SK-N-SH (cell line): ENCODE measurements around the gene NANOS1. TPM values are rescaled to one million over a fixed set of nuclear protein-coding genes. Genes with fewer than 3 reads are reported as not detected.
A peak's percentile ranks its signal among the peaks of the same experiment; 100 is the strongest.

Experiments
- CTCF ChIA-PET: fragments of 300-600, 350-600 bp; formaldehyde crosslinking; extraction: SDS; loops from one replicate; lab custom pipeline; 2021; lab: Yijun Ruan, JAX
- POLR2A ChIA-PET: fragments of 350-600 bp; sonication (Branson Sonifier 250); formaldehyde crosslinking; extraction: SDS; loops from one replicate; lab custom pipeline; 2020; ENCODE audit warnings: antibody characterized with exemption, inconsistent platforms; lab: Yijun Ruan, JAX
- DNase-seq: peaks from one replicate; pipeline ENCODE4 v3.0.0; 2012
- H2AFZ ChIP-seq: fragments of 200-600 bp; sonication (generic); 2 replicates; pipeline ENCODE4 v1.8.1; 2016; ENCODE audit warnings: antibody characterized with exemption, mild to moderate bottlenecking, low read depth
- H3F3A ChIP-seq: fragments of 200-600 bp; sonication (generic); replicated peaks from 2 replicates; pipeline ENCODE3; 2016; ENCODE audit warnings: antibody characterized with exemption, mild to moderate bottlenecking; ENCODE audit not compliant: insufficient read depth
- H3K27ac ChIP-seq, 2 experiments: fragments of 200-500 bp in 1 of 2; fragments of 200-600 bp in 1 of 2; sonication (Bioruptor generic) in 1 of 2; sonication (generic), shearing (Covaris generic) in 1 of 2; 2 replicates each; pipeline versions ENCODE4 v1.5.1 to v1.6.1; 2014 to 2016; ENCODE audit warnings: low read depth in 2 of 2, inconsistent platforms in 1 of 2, low read length in 1 of 2, mild to moderate bottlenecking in 1 of 2, mixed read lengths in 1 of 2
- H3K27me3 ChIP-seq: fragments of 200-600 bp; sonication (generic), shearing (Covaris generic); 2 replicates; pipeline ENCODE4 v1.6.1; 2016; ENCODE audit warnings: mixed run types; ENCODE audit not compliant: insufficient read depth
- H3K36me3 ChIP-seq, 2 experiments: fragments of 200-500 bp in 1 of 2; fragments of 200-600 bp in 1 of 2; sonication (Bioruptor generic) in 1 of 2; sonication (generic) in 1 of 2; replicated peaks in 1 of 2; 2 replicates each; pipeline versions ENCODE3 to v1.5.1; 2014 to 2016; ENCODE audit warnings: low read length in 1 of 2, mild to moderate bottlenecking in 1 of 2; ENCODE audit not compliant: insufficient read depth in 2 of 2, control insufficient read depth in 1 of 2
- H3K4me1 ChIP-seq, 2 experiments: fragments of 200-500 bp in 1 of 2; fragments of 200-600 bp in 1 of 2; sonication (Bioruptor generic) in 1 of 2; sonication (generic), shearing (Covaris generic) in 1 of 2; 2 replicates each; pipeline versions ENCODE4 v1.5.1 to v1.6.1; 2014 to 2016; ENCODE audit warnings: low read depth in 1 of 2, low read length in 1 of 2, mixed run types in 1 of 2; ENCODE audit not compliant: insufficient read depth in 2 of 2, control insufficient read depth in 1 of 2
- H3K4me2 ChIP-seq: fragments of 200-600 bp; sonication (generic), shearing (Covaris generic); 2 replicates; pipeline ENCODE4 v1.6.1; 2017; ENCODE audit warnings: mixed run types
- H3K4me3 ChIP-seq, 2 experiments: fragments of 200-500 bp in 1 of 2; fragments of 200-600 bp in 1 of 2; sonication (Bioruptor generic) in 1 of 2; sonication (generic), shearing (Covaris generic) in 1 of 2; 2 replicates each; pipeline versions ENCODE4 v1.5.1 to v1.8.1; 2014 to 2016; ENCODE audit warnings: low read depth in 2 of 2, inconsistent platforms in 1 of 2, low read length in 1 of 2, mild to moderate bottlenecking in 1 of 2, mixed read lengths in 1 of 2, moderate library complexity in 1 of 2
- H3K79me2 ChIP-seq: fragments of 200-600 bp; sonication (generic); 2 replicates; pipeline ENCODE4 v1.8.1; 2017; ENCODE audit warnings: mild to moderate bottlenecking; ENCODE audit not compliant: insufficient read depth
- H3K9ac ChIP-seq: fragments of 200-600 bp; sonication (generic); 2 replicates; pipeline ENCODE4 v1.6.1; 2017; ENCODE audit warnings: mixed run types
- H3K9me2 ChIP-seq: fragments of 200-600 bp; sonication (generic); 2 replicates; pipeline ENCODE4 v1.6.1; 2017; ENCODE audit warnings: mixed run types
- H3K9me3 ChIP-seq: fragments of 200-600 bp; sonication (generic); 2 replicates; pipeline ENCODE4 v1.6.1; 2017; ENCODE audit warnings: mixed run types, mild to moderate bottlenecking, moderate library complexity
- H4K20me1 ChIP-seq: fragments of 200-600 bp; sonication (generic); 2 replicates; pipeline ENCODE4 v1.6.1; 2017; ENCODE audit warnings: mild to moderate bottlenecking, mixed run types; ENCODE audit not compliant: insufficient read depth
- CHD2 ChIP-seq: fragments of 150-350 bp; IDR thresholded peaks from 2 replicates; pipeline ENCODE4 v1.6.1; 2018; ENCODE audit warnings: low read length; ENCODE audit not compliant: partially characterized antibody
- GABPA ChIP-seq: IDR thresholded peaks from 2 replicates; pipeline ENCODE4 v1.4.0; 2012; ENCODE audit warnings: low read depth, mild to moderate bottlenecking
- JUND ChIP-seq: IDR thresholded peaks from 2 replicates; pipeline ENCODE4 v1.4.0; 2012
- MXI1 ChIP-seq: IDR thresholded peaks from 2 replicates; pipeline ENCODE4 v1.6.1; 2012; ENCODE audit warnings: mild to moderate bottlenecking, low read depth, low read length, improper control_type of control experiment
- RAD21 ChIP-seq: IDR thresholded peaks from 2 replicates; pipeline ENCODE4 v1.6.1; 2012; ENCODE audit warnings: mild to moderate bottlenecking, low read length
- RXRA ChIP-seq: IDR thresholded peaks from 2 replicates; pipeline ENCODE4 v1.4.0; 2012; ENCODE audit warnings: low read depth, mild to moderate bottlenecking, borderline replicate concordance
- SMC3 ChIP-seq: IDR thresholded peaks from 2 replicates; pipeline ENCODE4 v1.6.1; 2012; ENCODE audit warnings: low read depth, low read length, improper control_type of control experiment
- TAF1 ChIP-seq: IDR thresholded peaks from 2 replicates; pipeline ENCODE4 v1.6.1; 2012; ENCODE audit warnings: low read depth, mild to moderate bottlenecking, low read length, moderate library complexity, borderline replicate concordance
- TEAD4 ChIP-seq: IDR thresholded peaks from 2 replicates; pipeline ENCODE4 v1.4.0; 2012; ENCODE audit warnings: mild to moderate bottlenecking, borderline replicate concordance; ENCODE audit not compliant: insufficient read depth
- WGBS: methylation state at CpG from one replicate; pipeline ENCODE4 v1.1.6; 2017; ENCODE audit warnings: low lambda C conversion rate; 5-methylcytosine and 5-hydroxymethylcytosine counted together
- polyA plus RNA-seq, 3 experiments: library from polyadenylated mRNA; depleted of rRNA; stranded (reverse); fragments of >200 nt; gene quantifications; 2 replicates each; pipeline ENCODE4 v1.2.3, GENCODE V29; 2012
- TF ChIP-seq, protein P1 (sequence below): fragments of 150-350 bp; IDR thresholded peaks from 2 replicates; pipeline ENCODE4 v1.6.1; 2017; ENCODE audit warnings: antibody characterized with exemption, low read length, low read depth, borderline replicate concordance
- TF ChIP-seq, protein P2 (sequence below): IDR thresholded peaks from 2 replicates; pipeline ENCODE4 v1.4.0; 2012; ENCODE audit warnings: low read depth, borderline replicate concordance
- TF ChIP-seq, protein P3 (sequence below): IDR thresholded peaks from 2 replicates; pipeline ENCODE4 v1.4.0; 2012; ENCODE audit warnings: low read depth

Gene NANOS1
- polyA plus RNA-seq, 1 of the 3 experiments (the other 2 are of a cell fraction): 0.81 TPM

DNA sequence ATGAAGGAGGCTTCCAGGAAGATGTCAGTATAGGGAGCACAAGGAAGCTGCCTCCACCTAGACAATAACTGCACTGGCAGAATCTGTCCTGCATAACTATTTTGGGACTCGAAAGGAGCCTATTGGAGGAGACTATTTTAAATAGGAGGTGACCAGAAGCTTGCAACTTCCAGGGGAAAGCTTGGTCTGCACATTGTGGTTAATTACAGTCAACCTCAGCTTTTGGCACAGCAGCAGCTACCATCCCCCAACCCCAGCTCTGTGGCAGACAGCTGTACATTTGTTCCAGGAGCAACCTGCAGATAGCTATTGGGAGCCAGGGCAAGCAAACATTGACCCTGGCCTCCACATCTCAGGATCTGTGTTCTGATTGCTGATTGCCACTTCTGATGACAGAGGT lies 46.3 kb upstream of the NANOS1 start:
- no peaks in the 10 kb centered on the region for H4K20me1 ChIP-seq
- H3K36me3 ChIP-seq: no peaks in the 10 kb centered on the region
- CTCF ChIA-PET: no interaction called here
- no peaks in the 10 kb centered on the region for H3F3A ChIP-seq
- no peak for DNase-seq
- no peaks in the 10 kb centered on the region; the same call in 1 of the 2 replicates for H3K27me3 ChIP-seq
- no peak overlapping the region for H2AFZ ChIP-seq
- WGBS: 32% methylated on average over 1 of the region's 1 CpG
- H3K27ac ChIP-seq: no peak overlapping the region
- POLR2A ChIA-PET: interaction anchor here (0.6 kb wide), 1 partner anchor 369 kb away, joined by 3 read pairs; no protein-coding TSS in a partner anchor
- H3K9ac ChIP-seq: no peak overlapping the region
- TF ChIP-seq, protein P1, sequence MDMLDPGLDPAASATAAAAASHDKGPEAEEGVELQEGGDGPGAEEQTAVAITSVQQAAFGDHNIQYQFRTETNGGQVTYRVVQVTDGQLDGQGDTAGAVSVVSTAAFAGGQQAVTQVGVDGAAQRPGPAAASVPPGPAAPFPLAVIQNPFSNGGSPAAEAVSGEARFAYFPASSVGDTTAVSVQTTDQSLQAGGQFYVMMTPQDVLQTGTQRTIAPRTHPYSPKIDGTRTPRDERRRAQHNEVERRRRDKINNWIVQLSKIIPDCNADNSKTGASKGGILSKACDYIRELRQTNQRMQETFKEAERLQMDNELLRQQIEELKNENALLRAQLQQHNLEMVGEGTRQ: no peak
- peak; percentile 50 for TF ChIP-seq CHD2
- H3K79me2 ChIP-seq: no peaks in the 10 kb centered on the region
- H3K9me3 ChIP-seq: no peaks in the 10 kb centered on the region
- H3K4me1 ChIP-seq: peaks cover 0 to 7% of the 10 kb centered on the region in 2 experiments; a peak in 1 of 4 replicates
- no peak overlapping the region for H3K4me2 ChIP-seq
- no peak overlapping the region for H3K4me3 ChIP-seq
- H3K9me2 ChIP-seq: no peaks in the 10 kb centered on the region

DNA sequence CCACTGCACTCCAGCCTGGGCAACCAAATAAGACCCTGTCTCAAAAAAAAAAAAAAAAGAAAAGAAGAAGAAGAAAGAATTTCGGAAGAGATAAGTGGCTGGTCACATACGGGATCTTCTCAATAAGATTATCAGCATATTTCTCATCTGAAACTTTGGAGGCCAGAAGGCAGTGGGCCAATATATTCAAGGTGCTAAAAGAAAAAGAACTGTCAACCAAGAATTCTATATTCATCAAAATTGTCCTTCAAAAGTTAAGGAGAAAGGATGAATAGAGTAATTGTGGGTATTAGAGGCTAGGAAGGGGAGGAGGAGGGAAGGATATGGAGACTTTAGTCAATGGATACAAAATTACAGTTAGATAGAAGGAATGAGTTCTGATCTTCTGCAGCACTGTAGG lies 43.9 kb upstream of the NANOS1 start:
- H3K4me1 ChIP-seq: peaks cover 0 to 3% of the 10 kb centered on the region in 2 experiments; a peak in 1 of 4 replicates
- no peaks in the 10 kb centered on the region; the same call in 1 of the 2 replicates for H3K27me3 ChIP-seq
- no peaks in the 10 kb centered on the region for H3K9me2 ChIP-seq
- CTCF ChIA-PET: interaction anchor here (0.8 kb wide), 1 partner anchor 31 kb away, joined by 3 read pairs; no protein-coding TSS in a partner anchor
- H3K79me2 ChIP-seq: no peaks in the 10 kb centered on the region
- no peak overlapping the region for H3K27ac ChIP-seq
- H3K4me2 ChIP-seq: no peak overlapping the region
- POLR2A ChIA-PET: no interaction called here
- no peaks in the 10 kb centered on the region for H3F3A ChIP-seq
- H3K9me3 ChIP-seq: no peaks in the 10 kb centered on the region; the same call in 1 of the 2 replicates
- 43% methylated on average over 2 of the region's 2 CpGs for WGBS
- no peak overlapping the region for H2AFZ ChIP-seq
- no peak overlapping the region for H3K4me3 ChIP-seq
- no peak overlapping the region for H3K9ac ChIP-seq
- H4K20me1 ChIP-seq: no peaks in the 10 kb centered on the region
- TF ChIP-seq JUND: no peak
- DNase-seq: no peak
- no peaks in the 10 kb centered on the region for H3K36me3 ChIP-seq

DNA sequence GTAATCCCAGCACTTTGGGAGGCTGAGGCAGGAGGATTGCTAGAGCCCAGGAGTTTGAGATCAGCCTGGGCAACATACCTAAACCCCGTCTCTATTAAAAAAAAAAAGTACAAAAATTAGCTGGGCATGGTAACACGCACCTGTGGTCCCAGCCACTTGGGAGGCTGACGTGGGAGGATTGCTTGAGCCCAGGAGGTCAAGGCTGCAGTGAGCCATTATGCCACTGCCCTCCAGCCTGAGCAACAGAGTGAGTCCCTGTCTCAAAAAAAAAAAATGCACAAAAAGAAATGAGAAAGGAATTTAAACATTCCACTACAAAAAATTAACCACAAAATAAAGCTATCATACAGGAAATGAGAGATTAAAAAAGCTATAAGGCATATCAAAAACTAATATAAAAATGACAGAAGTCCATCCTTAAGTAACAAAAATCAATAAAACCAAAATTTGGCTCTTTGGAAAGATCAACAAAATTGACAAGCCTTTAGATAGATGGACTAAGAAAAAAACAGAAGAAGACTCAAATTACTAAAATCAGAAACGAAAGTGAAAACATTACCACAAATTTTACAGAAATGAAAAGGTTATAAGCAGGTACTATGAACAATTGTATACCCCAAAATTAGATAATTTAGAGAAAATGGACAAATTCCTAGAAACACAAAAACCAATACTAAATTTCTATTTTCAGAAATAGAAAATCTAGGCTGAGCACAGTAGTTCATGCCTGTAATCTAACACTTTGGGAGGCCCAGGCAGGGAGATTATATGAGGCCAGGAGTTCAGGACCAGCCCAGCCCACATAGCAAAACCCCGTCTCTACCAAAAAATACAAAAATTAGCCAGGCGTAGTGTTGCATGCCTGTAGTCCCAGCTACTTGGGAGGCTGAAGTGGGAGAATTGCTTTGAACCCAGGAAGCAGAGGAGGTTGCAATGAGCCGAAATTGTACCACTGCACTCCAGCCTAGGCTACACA lies 42.4 kb upstream of the NANOS1 start:
- Histone ChIP-seq H3K4me2 (no peak overlapping the region), H3K79me2 (no peaks in the 10 kb centered on the region), H3K4me1 (peaks cover 0 to 3% of the 10 kb centered on the region in 2 experiments; a peak in 1 of 4 replicates), H3K27ac (no peak overlapping the region), H3K9me3 (no peaks in the 10 kb centered on the region; the same call in 1 of the 2 replicates), H3K9me2 (no peaks in the 10 kb centered on the region), H4K20me1 (no peaks in the 10 kb centered on the region), H3K36me3 (no peaks in the 10 kb centered on the region), H3K9ac (no peak overlapping the region), H2AFZ (no peak overlapping the region), H3K4me3 (no peak overlapping the region), H3K27me3 (no peaks in the 10 kb centered on the region; the same call in 1 of the 2 replicates), H3F3A (no peaks in the 10 kb centered on the region)
- no peak for DNase-seq
- WGBS: 59% methylated on average over 7 of the region's 7 CpGs
- TF ChIP-seq, protein P2, sequence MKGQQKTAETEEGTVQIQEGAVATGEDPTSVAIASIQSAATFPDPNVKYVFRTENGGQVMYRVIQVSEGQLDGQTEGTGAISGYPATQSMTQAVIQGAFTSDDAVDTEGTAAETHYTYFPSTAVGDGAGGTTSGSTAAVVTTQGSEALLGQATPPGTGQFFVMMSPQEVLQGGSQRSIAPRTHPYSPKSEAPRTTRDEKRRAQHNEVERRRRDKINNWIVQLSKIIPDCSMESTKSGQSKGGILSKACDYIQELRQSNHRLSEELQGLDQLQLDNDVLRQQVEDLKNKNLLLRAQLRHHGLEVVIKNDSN: no peak
- TF ChIP-seq SMC3: no peak
- no peak for TF ChIP-seq CHD2
- TF ChIP-seq RAD21: no peak
- no peak for TF ChIP-seq TAF1
- TF ChIP-seq MXI1: no peak
- TF ChIP-seq RXRA: no peak
- no peak for TF ChIP-seq TEAD4
- TF ChIP-seq, protein P3, sequence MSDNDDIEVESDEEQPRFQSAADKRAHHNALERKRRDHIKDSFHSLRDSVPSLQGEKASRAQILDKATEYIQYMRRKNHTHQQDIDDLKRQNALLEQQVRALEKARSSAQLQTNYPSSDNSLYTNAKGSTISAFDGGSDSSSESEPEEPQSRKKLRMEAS: no peak
- no peak for TF ChIP-seq GABPA
- CTCF ChIA-PET: interaction anchor here (1.2 kb wide), 1 partner anchor 20 kb away, joined by 3 read pairs; no protein-coding TSS in a partner anchor
- POLR2A ChIA-PET: no interaction called here
